ENCODE measurements around the gene TMEM37. TPM values are rescaled to one million over a fixed set of nuclear protein-coding genes. Genes with fewer than 3 reads are reported as not detected.
A peak's percentile ranks its signal among the peaks of the same experiment; 100 is the strongest.

Gene TMEM37
- total and polyA plus RNA-seq, 2 of the 8 experiments (the other 6 are each of a cell fraction or from before 2014, with no cell fraction given): 11.0 to 16.2 TPM

- peak; percentile 45 to 52 (median 47) for TF ChIP-seq CTCF (IDR thresholded peaks at IDR 0.05; ENCODE audit: control extremely low read depth in 1 of 3, insufficient read depth in 1 of 3, low read depth in 1 of 3, low read length in 3 of 3)
Observed at GRCh38 chr2:119475225-119475856, 43.7 kb downstream of the TMEM37 start (continued).
